Left ventricle myocardium inferior (tissue), 1 donor: ENCODE data around the gene TULP4. TPM values are rescaled to one million over a fixed set of nuclear protein-coding genes. Genes with fewer than 3 reads are reported as not detected.
A peak's percentile ranks its signal among the peaks of the same experiment; 100 is the strongest.

ENCODE experiments used
- DNase-seq: peaks from one replicate; pipeline ENCODE4 v3.0.0-alpha.2; 2020
- H3K27ac ChIP-seq: fragments of 200-600 bp; replicated peaks from 2 replicates; pipeline ENCODE4 v1.8.0; 2021
- H3K27me3 ChIP-seq: fragments of 200-600 bp; 2 replicates; pipeline ENCODE4 v1.8.0; 2021; ENCODE audit warnings: low read depth
- H3K36me3 ChIP-seq: fragments of 200-600 bp; 2 replicates; pipeline ENCODE4 v1.8.0; 2021
- H3K4me1 ChIP-seq: fragments of 200-600 bp; 2 replicates; pipeline ENCODE4 v1.8.0; 2021
- H3K4me3 ChIP-seq: fragments of 200-600 bp; 2 replicates; pipeline ENCODE4 v1.8.0; 2021; ENCODE audit warnings: mild to moderate bottlenecking, moderate library complexity
- H3K9me3 ChIP-seq: fragments of 200-600 bp; replicated peaks from 2 replicates; pipeline ENCODE4 v1.8.0; 2021
- intact Hi-C: fragments of 100-400 bp; cut with micrococcal nuclease; formaldehyde crosslinking; loops from one replicate; pipeline ENCODE4 v1.11.0; 2022
- total RNA-seq: library from RNA; stranded (reverse); fragmentation: NEBNext Ultra II Directional; extraction: Animal tissue kit (Norgen Biotek cat#: 25700); gene quantifications from one replicate; pipeline ENCODE4 v1.2.1, GENCODE V29; 2021
- TF ChIP-seq, protein P1 (sequence below): fragments of 200-600 bp; IDR thresholded peaks from 2 replicates; pipeline ENCODE4 v1.8.0; 2021; ENCODE audit warnings: antibody characterized with exemption, mild to moderate bottlenecking, borderline replicate concordance
- donor health status: DM: no; HTN: yes; CAD: no; lungs with severe emphysema.

TULP4 gene
- total RNA-seq, 1 donor from 2014 or later, result 111 TPM

DNA sequence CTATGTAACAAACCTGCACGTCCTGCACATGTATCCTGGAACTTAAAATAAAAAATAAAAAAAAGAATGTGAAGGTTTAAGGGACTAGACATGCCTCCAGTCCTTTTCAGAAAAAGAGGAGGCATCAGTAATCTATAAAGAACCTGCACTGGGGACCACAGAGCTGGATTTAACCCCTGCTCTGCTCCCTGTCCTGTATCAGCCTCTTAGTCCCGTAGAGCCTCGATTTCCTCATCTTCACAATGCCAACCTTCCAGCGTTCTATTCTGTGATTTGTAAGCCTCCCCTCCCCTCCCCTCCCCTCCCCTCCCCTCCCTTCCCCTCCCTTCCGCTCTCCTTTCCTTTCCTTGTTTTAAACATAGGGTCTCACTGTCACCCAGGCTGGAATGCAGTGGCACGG, 216.6 kb downstream of the TULP4 start:
- H3K27me3 ChIP-seq, result peaks cover 46% of the 10 kb centered on the region
- no peak for DNase-seq
- H3K27ac ChIP-seq, result no peak overlapping the region
- peaks cover 22% of the 10 kb centered on the region for H3K9me3 ChIP-seq
- H3K36me3 ChIP-seq, result no peaks in the 10 kb centered on the region
- TF ChIP-seq, protein P1, sequence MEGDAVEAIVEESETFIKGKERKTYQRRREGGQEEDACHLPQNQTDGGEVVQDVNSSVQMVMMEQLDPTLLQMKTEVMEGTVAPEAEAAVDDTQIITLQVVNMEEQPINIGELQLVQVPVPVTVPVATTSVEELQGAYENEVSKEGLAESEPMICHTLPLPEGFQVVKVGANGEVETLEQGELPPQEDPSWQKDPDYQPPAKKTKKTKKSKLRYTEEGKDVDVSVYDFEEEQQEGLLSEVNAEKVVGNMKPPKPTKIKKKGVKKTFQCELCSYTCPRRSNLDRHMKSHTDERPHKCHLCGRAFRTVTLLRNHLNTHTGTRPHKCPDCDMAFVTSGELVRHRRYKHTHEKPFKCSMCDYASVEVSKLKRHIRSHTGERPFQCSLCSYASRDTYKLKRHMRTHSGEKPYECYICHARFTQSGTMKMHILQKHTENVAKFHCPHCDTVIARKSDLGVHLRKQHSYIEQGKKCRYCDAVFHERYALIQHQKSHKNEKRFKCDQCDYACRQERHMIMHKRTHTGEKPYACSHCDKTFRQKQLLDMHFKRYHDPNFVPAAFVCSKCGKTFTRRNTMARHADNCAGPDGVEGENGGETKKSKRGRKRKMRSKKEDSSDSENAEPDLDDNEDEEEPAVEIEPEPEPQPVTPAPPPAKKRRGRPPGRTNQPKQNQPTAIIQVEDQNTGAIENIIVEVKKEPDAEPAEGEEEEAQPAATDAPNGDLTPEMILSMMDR, result no peak
- no peak overlapping the region for H3K4me3 ChIP-seq
- no peaks in the 10 kb centered on the region for H3K4me1 ChIP-seq
- intact Hi-C loops, result no loop called here

DNA sequence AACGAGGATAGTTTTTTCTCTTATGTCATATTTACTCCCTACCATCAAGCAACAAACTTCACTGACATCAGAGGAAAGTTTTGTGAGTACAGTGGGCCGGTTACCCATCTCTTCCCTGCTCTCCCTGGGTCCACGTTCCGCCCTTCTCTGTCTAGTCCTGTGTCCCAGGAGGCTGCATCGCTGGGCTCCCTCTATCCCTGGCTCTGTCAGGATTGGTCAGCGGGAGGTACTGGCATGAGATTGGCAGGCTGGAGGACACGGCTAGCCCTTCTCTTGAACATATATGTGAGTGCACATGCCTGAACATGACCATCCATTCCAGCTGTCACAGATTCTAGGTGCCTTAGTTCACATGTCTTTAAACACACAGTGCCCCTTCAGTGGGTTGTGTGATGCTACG, 217.4 kb downstream of the TULP4 start:
- intact Hi-C loops, result no loop called here
- H3K4me1 ChIP-seq, result no peaks in the 10 kb centered on the region
- H3K9me3 ChIP-seq, result peaks cover 22% of the 10 kb centered on the region
- TF ChIP-seq, protein P1, result no peak
- peaks cover 40% of the 10 kb centered on the region for H3K27me3 ChIP-seq
- no peak overlapping the region for H3K4me3 ChIP-seq
- H3K36me3 ChIP-seq, result no peaks in the 10 kb centered on the region
- DNase-seq, result no peak
- H3K27ac ChIP-seq, result no peak overlapping the region

DNA sequence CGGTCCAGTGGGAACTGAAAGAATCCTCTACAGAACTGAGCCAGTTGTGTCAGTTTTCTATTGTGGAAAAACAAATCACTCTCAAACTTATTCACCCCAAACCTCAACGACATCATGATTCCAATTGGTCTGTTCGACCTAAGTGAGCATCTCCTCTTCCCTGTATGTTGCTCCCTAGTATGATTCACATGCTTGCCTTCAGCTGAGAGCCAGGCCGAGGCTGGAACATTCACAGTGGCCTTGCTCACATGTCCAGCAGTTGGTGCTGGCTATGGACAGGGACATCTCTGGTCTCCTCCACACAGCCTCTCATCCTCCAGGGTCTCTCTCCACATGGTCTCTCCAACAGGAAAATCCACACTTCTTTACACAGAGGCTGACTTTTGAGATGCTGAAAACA, 219.3 kb downstream of the TULP4 start:
- H3K4me3 ChIP-seq, result no peak overlapping the region
- TF ChIP-seq, protein P1, result no peak
- H3K4me1 ChIP-seq, result peaks cover 11% of the 10 kb centered on the region
- intact Hi-C loops, result no loop called here
- H3K9me3 ChIP-seq, result peaks cover 22% of the 10 kb centered on the region
- no peaks in the 10 kb centered on the region for H3K36me3 ChIP-seq
- H3K27me3 ChIP-seq, result peaks cover 35% of the 10 kb centered on the region
- H3K27ac ChIP-seq, result no peak overlapping the region
- DNase-seq, result no peak

DNA sequence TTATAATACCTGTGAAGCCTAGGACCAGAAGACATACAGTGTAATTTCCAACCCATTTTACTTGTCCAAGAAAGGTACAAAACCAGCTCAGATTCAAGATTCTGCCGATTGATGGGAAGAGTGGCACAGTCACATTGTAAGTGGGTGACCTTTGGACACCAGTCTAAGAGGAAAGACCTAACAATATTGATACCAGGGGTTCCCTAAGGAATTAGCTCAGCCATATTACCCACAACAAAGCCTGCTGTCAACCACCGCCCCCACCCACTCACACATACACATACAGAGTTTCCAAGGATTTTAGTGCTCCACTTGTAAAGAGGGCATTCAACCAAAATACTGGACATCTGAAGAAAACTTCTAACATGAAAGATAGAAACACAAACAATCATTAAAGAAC, 219.7 kb downstream of the TULP4 start:
- DNase-seq, result no peak
- Histone ChIP-seq H3K9me3 (peaks cover 18% of the 10 kb centered on the region), H3K4me3 (no peak overlapping the region), H3K27ac (no peak overlapping the region), H3K4me1 (peaks cover 14% of the 10 kb centered on the region), H3K36me3 (no peaks in the 10 kb centered on the region), H3K27me3 (peaks cover 39% of the 10 kb centered on the region)
- TF ChIP-seq, protein P1, result no peak
- intact Hi-C loops, result no loop called here

DNA sequence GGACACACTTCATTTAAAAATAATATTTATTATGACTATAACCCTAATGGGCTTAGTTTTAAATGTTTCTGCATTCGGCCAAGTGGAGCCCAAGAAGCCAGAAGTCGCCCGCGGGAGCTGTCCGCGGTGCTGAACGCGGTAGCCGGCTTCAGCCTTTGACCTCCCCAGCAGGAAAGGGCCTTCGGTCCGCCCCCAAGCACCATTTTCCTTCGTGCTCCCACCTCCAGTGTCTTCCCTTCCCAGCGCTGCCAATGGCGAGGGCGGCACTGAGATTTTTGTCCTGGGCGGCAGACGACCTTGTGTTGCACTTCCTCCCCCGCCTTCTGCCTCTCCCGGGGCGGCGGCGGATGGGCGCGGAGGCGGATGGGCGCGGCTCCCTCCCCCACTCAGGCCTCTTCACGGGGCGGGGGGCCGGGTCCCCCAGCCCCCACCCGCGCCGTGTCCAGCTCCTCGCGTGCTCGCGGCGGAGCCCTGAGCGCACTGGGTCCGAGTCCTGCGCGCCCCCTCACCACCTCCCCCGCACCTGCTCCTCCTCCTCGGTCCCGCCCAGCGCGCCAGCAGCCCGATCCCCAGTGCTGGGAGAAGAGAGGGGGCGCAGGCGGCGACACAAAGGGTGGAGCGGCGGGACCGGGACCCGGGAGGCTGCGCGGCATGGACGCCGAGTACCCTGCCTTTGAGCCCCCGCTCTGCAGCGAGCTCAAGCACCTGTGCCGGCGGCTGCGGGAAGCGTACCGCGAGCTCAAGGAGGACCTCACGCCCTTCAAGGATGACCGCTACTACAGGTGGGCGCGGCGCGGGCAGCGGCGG, 224.0 kb downstream of the TULP4 start:
- peaks cover 42% of the 10 kb centered on the region for H3K27me3 ChIP-seq

More for the DNA sequence above, 224.0 kb downstream of the TULP4 start:
- no peaks in the 10 kb centered on the region for H3K36me3 ChIP-seq
- intact Hi-C loops, result no loop called here
- peak; percentile 72 for DNase-seq
- peaks cover 17% of the 10 kb centered on the region for H3K4me1 ChIP-seq
- peak overlapping the region; percentile 72 for H3K4me3 ChIP-seq
- H3K9me3 ChIP-seq, result peaks cover 6% of the 10 kb centered on the region
- H3K27ac ChIP-seq, result peak overlapping the region; percentile 48
- TF ChIP-seq, protein P1, result no peak
